Fibroblast of gingiva (primary cell): ENCODE data around the gene JAG2.
"Not testable (repeated sequence)": the region's sequence is repeated elsewhere in the genome, so short reads cannot be mapped to it uniquely, and the experiment has no call there.

Experiments used
- DNase-seq: peaks from one replicate; pipeline ENCODE4 v3.0.0-alpha.2; 2011; ENCODE audit warnings: low read depth

Gene JAG2

GRCh38 chr14:105116451-105117256 lies 51.9 kb downstream of the JAG2 start:
- DNase-seq: no peak

GRCh38 chr14:105109243-105109642 lies 59.3 kb downstream of the JAG2 start:
- DNase-seq: not testable (repeated sequence)

GRCh38 chr14:105108516-105108864 lies 60.1 kb downstream of the JAG2 start:
- DNase-seq: no peak

- DNase-seq: no peak
Measured at GRCh38 chr14:105107781-105108515, 60.6 kb downstream of the JAG2 start.

GRCh38 chr14:105107351-105107750 lies 61.2 kb downstream of the JAG2 start:
- no peak for DNase-seq

- DNase-seq: no peak
Measured at GRCh38 chr14:105105158-105105557, 63.4 kb downstream of the JAG2 start.

GRCh38 chr14:105102893-105103292 lies 65.7 kb downstream of the JAG2 start:
- no peak for DNase-seq

GRCh38 chr14:105102361-105102870 lies 66.2 kb downstream of the JAG2 start:
- no peak for DNase-seq

- no peak for DNase-seq
Measured at GRCh38 chr14:105100910-105101309, 67.7 kb downstream of the JAG2 start.

GRCh38 chr14:105099778-105100177 lies 68.8 kb downstream of the JAG2 start:
- DNase-seq: no peak

GRCh38 chr14:105098316-105098715 lies 70.3 kb downstream of the JAG2 start:
- no peak for DNase-seq

- DNase-seq: no peak
Measured at GRCh38 chr14:105097794-105098127, 70.8 kb downstream of the JAG2 start.

GRCh38 chr14:105096206-105096875 lies 72.2 kb downstream of the JAG2 start:
- no peak for DNase-seq

GRCh38 chr14:105095236-105095805 lies 73.3 kb downstream of the JAG2 start:
- DNase-seq: no peak

GRCh38 chr14:105094193-105094907 lies 74.2 kb downstream of the JAG2 start:
- no peak for DNase-seq

GRCh38 chr14:105093431-105094192 lies 75.0 kb downstream of the JAG2 start:
- DNase-seq: peak; percentile 38

- DNase-seq: peak; percentile 53
Measured at GRCh38 chr14:105093038-105093430, 75.5 kb downstream of the JAG2 start.

GRCh38 chr14:105092171-105093037 lies 76.2 kb downstream of the JAG2 start:
- DNase-seq: no peak

GRCh38 chr14:105091517-105092170 lies 76.9 kb downstream of the JAG2 start:
- peak; percentile 64 for DNase-seq
